Measurements from ENCODE around the gene ABCC11. TPM values are rescaled to one million over a fixed set of nuclear protein-coding genes. Genes with fewer than 3 reads are reported as not detected.
A peak's percentile ranks its signal among the peaks of the same experiment; 100 is the strongest.

The ABCC11 gene
- total and polyA plus RNA-seq, 2 of the 13 experiments (the other 11 are each of a cell fraction or from before 2014, with no cell fraction given) = 1.0 to 1.4 TPM

GRCh38 chr16:48244080-48244862 lies 3.1 kb downstream of the ABCC11 start, which contains the start of gene LONP2 (continued):
- TF ChIP-seq CEBPZ (IDR thresholded peaks at IDR 0.05; ENCODE audit: low read length) = no peak
- no peak; the same call in 1 of the 2 replicates for TF ChIP-seq ZBTB43 (CRISPR knock-in tag; conservative IDR thresholded peaks at IDR 0.05)
- no peak; the same call in 1 of the 2 replicates for TF ChIP-seq ZNF7 (CRISPR knock-in tag; IDR thresholded peaks at IDR 0.05)
- peak; percentile 73 for TF ChIP-seq FOSL2 (CRISPR knock-in tag; IDR thresholded peaks at IDR 0.05)
- TF ChIP-seq ZNF737 (CRISPR knock-in tag; IDR thresholded peaks at IDR 0.05; ENCODE audit: borderline replicate concordance) = peak; percentile 46; the same call in 1 of the 2 replicates
- TF ChIP-seq HOXA9 (CRISPR knock-in tag; IDR thresholded peaks at IDR 0.05; ENCODE audit: borderline replicate concordance) = peak; percentile 37; the same call in 1 of the 2 replicates
- TF ChIP-seq REST (IDR thresholded peaks at IDR 0.05; ENCODE audit: borderline replicate concordance in 1 of 2, low read depth in 1 of 2, low read length in 2 of 2) = peak in 1 of 2 experiments; percentile 76; a peak in 2 of 4 replicates
- peak; percentile 64 for TF ChIP-seq ZNF143 (CRISPR knock-in tag; IDR thresholded peaks at IDR 0.05)
- TF ChIP-seq KDM6A (CRISPR knock-in tag; IDR thresholded peaks at IDR 0.05; ENCODE audit: low read depth) = no peak
- peak; percentile 98 for TF ChIP-seq POGZ (CRISPR knock-in tag; IDR thresholded peaks at IDR 0.05)
- peak; percentile 88; the same call in 1 of the 2 replicates for TF ChIP-seq ZNF816 (CRISPR knock-in tag; IDR thresholded peaks at IDR 0.05; ENCODE audit: borderline replicate concordance)
- peak; percentile 98 for TF ChIP-seq IRF2 (CRISPR knock-in tag; IDR thresholded peaks at IDR 0.05)
- peak; percentile 97 for TF ChIP-seq ZNF891 (CRISPR knock-in tag; IDR thresholded peaks at IDR 0.05)
- 0 out of 2 replicates have a peak, but pooled peaks have one; percentile 60 for TF ChIP-seq ZNF337 (CRISPR knock-in tag; IDR thresholded peaks at IDR 0.05; ENCODE audit: borderline replicate concordance, low read depth)
- no peak for TF ChIP-seq SRSF4 (IDR thresholded peaks at IDR 0.05; ENCODE audit: low read depth, low read length, poor library complexity, severe bottlenecking)
- peak; percentile 70 for TF ChIP-seq YY1 (IDR thresholded peaks at IDR 0.05; ENCODE audit: insufficient read depth, insufficient replicate concordance, low read depth, low read length)
- TF ChIP-seq ZNF441 (CRISPR knock-in tag; IDR thresholded peaks at IDR 0.05; ENCODE audit: borderline replicate concordance) = peak; percentile 89
- peak; percentile 97; the same call in 1 of the 2 replicates for TF ChIP-seq ZNF670 (CRISPR knock-in tag; IDR thresholded peaks at IDR 0.05; ENCODE audit: borderline replicate concordance)
- peak; percentile 96 for TF ChIP-seq ARNT2 (CRISPR knock-in tag; IDR thresholded peaks at IDR 0.05; ENCODE audit: low read depth)
- no peak for TF ChIP-seq SP1 (IDR thresholded peaks at IDR 0.05)
- TF ChIP-seq SP1 (CRISPR knock-in tag; IDR thresholded peaks at IDR 0.05) = peak; percentile 92
- no peak; the same call in 1 of the 2 replicates for TF ChIP-seq ZKSCAN1 (IDR thresholded peaks at IDR 0.05; ENCODE audit: low read length)

All from HepG2 (cell line).